ENCODE results near the gene RABGEF1.
"Not testable (repeated sequence)": the region's sequence is repeated elsewhere in the genome, so short reads cannot be mapped to it uniquely, and the experiment has no call there.

The RABGEF1 gene

GRCh38 chr7:66763633-66764355 lies 23.3 kb downstream of the RABGEF1 start:
- not testable (repeated sequence) for FAIRE-seq; DNase-seq (ENCODE audit: insufficient read length, low spot score)

GRCh38 chr7:66764905-66765304 lies 24.4 kb downstream of the RABGEF1 start:
- FAIRE-seq; DNase-seq (ENCODE audit: insufficient read length, low spot score): not testable (repeated sequence)

- DNase-seq (ENCODE audit: insufficient read length, low spot score); FAIRE-seq: not testable (repeated sequence)
Observed at GRCh38 chr7:66765322-66766025, 24.9 kb downstream of the RABGEF1 start.

- DNase-seq (ENCODE audit: insufficient read length, low spot score), result no peak
- no peak for FAIRE-seq
Observed at GRCh38 chr7:66766041-66766440, 25.5 kb downstream of the RABGEF1 start.

GRCh38 chr7:66767486-66767885 lies 27.0 kb downstream of the RABGEF1 start:
- DNase-seq (ENCODE audit: insufficient read length, low spot score); FAIRE-seq: not testable (repeated sequence)

- FAIRE-seq, result no peak
- no peak for DNase-seq (ENCODE audit: insufficient read length, low spot score)
Observed at GRCh38 chr7:66768865-66769832, 28.6 kb downstream of the RABGEF1 start.

- FAIRE-seq, result no peak
Observed at GRCh38 chr7:66769833-66770512, 29.4 kb downstream of the RABGEF1 start.

GRCh38 chr7:66771795-66772194 lies 31.3 kb downstream of the RABGEF1 start:
- FAIRE-seq (no peak), DNase-seq (ENCODE audit: insufficient read length, low spot score) (no peak)

More at GRCh38 chr7:66769833-66770512, 29.4 kb downstream of the RABGEF1 start:
- DNase-seq (ENCODE audit: insufficient read length, low spot score), result no peak

GRCh38 chr7:66773744-66774143 lies 33.2 kb downstream of the RABGEF1 start:
- not testable (repeated sequence) for FAIRE-seq

GRCh38 chr7:66776383-66776782 lies 35.9 kb downstream of the RABGEF1 start:
- FAIRE-seq; DNase-seq (ENCODE audit: insufficient read length, low spot score): not testable (repeated sequence)

More at GRCh38 chr7:66773744-66774143, 33.2 kb downstream of the RABGEF1 start:
- DNase-seq (ENCODE audit: insufficient read length, low spot score), result not testable (repeated sequence)

- no peak for DNase-seq (ENCODE audit: insufficient read length, low spot score)
- FAIRE-seq, result no peak
Observed at GRCh38 chr7:66776800-66777442, 36.4 kb downstream of the RABGEF1 start.

GRCh38 chr7:66778201-66778600 lies 37.7 kb downstream of the RABGEF1 start:
- FAIRE-seq (no peak), DNase-seq (ENCODE audit: insufficient read length, low spot score) (no peak)

- no peak for DNase-seq (ENCODE audit: insufficient read length, low spot score)
Observed at GRCh38 chr7:66779669-66780409, 39.3 kb downstream of the RABGEF1 start.

GRCh38 chr7:66781408-66782090 lies 41.0 kb downstream of the RABGEF1 start:
- DNase-seq (ENCODE audit: insufficient read length, low spot score) (no peak), FAIRE-seq (no peak)

More at GRCh38 chr7:66779669-66780409, 39.3 kb downstream of the RABGEF1 start:
- no peak for FAIRE-seq

GRCh38 chr7:66782875-66783274 lies 42.3 kb downstream of the RABGEF1 start:
- not testable (repeated sequence) for DNase-seq (ENCODE audit: insufficient read length, low spot score); FAIRE-seq

GRCh38 chr7:66783887-66784595 lies 43.5 kb downstream of the RABGEF1 start:
- FAIRE-seq; DNase-seq (ENCODE audit: insufficient read length, low spot score): not testable (repeated sequence)

GRCh38 chr7:66790196-66790595 lies 49.7 kb downstream of the RABGEF1 start:
- DNase-seq (ENCODE audit: insufficient read length, low spot score) (no peak), FAIRE-seq (no peak)

GRCh38 chr7:66790725-66791124 lies 50.2 kb downstream of the RABGEF1 start:
- DNase-seq (ENCODE audit: insufficient read length, low spot score) (no peak), FAIRE-seq (no peak)
